GM18511 (cell line): Measurements from ENCODE around the gene IL5.
"Not testable (repeated sequence)": the region's sequence is repeated elsewhere in the genome, so short reads cannot be mapped to it uniquely, and the experiment has no call there.

ENCODE experiments used
- ATAC-seq: cut with Tn5 transposase; IDR thresholded peaks from one replicate; pipeline ENCODE4 v1.9.1; 2021; ENCODE audit warnings: mild to moderate bottlenecking, moderate library complexity; ENCODE audit not compliant: unreplicated experiment

Gene IL5

GRCh38 chr5:132530946-132531345 is 12.4 kb downstream of the IL5 start:
- no peak for ATAC-seq

DNA sequence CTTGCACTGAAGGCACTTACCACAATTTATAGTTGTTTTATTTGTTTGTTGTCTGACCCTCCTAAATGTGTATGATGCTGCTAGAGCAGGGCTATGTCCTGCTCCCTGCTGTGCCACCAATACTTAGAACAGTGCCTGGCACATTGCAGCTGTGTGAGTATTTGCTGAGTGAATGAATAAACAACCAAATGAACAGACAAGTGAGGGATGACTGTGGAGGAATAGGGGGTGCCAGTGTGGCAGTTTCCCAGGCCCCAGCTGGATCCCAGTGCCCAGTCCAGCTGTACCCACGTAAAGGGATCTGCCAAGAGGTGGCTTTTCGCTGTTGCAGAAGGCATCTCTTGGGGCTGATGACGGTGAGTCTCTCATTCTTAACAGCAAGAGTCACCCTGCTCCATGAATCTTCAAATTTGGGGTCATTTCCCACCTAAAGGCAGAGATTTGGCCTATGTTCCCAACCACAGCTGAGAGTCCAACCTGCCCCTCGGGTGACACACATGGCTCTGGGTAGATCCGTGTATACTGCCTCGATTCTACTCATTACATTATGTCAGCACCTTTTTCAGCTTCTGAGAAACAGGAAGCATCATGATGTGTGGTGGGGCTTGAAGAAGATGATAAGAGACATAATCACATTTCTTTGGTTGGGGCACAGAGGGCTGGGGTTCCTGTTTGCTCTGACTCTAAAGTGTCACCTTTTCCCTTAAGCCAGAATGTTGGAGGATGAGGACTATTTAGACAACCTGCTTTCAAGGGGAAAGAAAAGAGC is 14.3 kb downstream of the IL5 start:
- ATAC-seq, result no peak

DNA sequence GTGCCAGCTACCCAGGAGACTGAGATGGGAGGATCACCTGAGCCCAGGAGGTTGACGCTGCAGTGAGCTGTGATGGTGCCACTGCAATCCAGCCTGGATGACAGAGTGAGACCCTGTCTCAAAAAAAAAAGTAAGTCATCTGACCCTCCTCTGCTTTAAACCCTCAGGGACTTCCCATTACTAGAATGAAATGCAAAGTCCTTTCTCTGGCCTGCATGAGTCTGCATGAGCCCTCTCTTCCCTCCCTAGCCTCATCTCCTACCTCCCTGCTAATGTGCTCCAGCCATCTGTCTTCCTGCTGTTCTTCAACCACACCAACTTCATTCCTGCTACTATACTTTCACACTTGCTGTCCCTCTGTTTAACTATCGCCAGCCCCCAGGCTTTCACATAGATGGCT is 15.3 kb downstream of the IL5 start:
- no peak for ATAC-seq

- ATAC-seq, result no peak
These were observed 16.3 kb downstream of the IL5 start for GRCh38 chr5:132526974-132527564.

- ATAC-seq, result no peak
These were observed 16.9 kb downstream of the IL5 start for GRCh38 chr5:132526290-132526973.

- ATAC-seq, result peak; percentile 78
These were observed 18.0 kb downstream of the IL5 start for GRCh38 chr5:132525299-132525724.

DNA sequence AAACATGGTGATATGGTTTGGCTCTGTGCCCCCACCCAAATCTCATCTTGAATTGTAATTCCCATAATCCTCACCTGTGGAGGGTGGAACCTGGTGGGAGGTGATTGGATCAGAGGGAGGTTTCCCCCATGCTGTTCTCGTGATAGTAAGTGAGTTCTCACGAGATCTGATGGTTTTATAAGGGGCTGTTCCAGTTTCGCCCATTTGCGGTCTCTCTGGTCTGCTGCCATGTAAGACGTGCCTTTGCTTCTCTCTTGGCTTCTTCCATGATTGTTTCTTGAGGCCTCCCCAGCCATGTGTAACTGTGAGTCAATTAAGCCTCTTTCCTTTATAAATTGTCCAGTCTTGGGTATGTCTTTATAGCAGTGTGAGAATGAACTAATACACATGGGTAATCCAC is 18.4 kb downstream of the IL5 start:
- ATAC-seq, result not testable (repeated sequence)

DNA sequence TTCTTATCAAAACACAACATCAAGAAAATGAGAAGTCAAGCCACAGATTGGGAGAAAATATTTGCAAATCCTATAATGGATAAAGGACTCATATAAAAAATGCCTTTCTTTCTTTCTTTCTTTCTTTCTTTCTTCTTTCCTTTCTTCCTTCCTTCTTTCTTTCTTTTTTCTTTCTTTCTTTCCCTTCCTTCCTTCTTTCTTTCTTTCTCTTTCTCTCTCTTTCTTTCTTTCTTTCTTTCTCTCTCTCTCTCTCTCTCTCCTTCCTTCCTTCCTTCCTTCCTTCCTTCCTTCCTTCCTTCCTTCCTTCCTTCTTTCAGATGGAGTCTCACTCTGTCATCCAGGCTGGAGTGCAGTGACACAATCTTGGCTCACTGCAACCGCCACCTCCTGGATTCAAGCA is 21.3 kb downstream of the IL5 start:
- ATAC-seq, result not testable (repeated sequence)

DNA sequence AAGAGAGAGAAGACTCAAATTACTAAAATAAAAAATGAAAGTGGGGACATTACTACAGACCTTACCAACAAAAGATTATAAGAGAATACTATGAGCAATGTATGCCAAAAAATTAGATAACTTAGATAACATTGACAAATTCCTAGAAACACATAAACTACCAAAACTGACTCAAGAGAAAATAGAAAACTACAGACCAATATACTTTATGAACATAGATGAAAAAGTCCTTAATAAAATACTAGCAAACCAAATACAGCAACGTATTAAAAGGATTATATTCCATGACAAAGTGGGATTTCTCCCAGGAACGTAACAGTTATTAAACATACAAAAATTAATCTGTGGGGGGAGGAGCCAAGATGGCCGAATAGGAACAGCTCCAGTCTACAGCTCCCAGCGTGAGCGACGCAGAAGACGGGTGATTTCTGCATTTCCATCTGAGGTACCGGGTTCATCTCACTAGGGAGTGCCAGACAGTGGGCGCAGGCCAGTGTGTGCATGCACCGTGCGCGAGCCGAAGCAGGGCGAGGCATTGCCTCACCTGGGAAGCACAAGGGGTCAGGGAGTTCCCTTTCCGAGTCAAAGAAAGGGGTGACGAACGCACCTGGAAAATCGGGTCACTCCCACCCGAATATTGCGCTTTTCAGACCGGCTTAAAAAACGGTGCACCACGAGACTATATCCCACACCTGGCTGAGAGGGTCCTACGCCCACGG is 29.5 kb downstream of the IL5 start:
- ATAC-seq, result not testable (repeated sequence)

- no peak for ATAC-seq
These were observed 33.2 kb downstream of the IL5 start for GRCh38 chr5:132510076-132510475.

- ATAC-seq, result peak; percentile 56
These were observed 37.1 kb downstream of the IL5 start for GRCh38 chr5:132506094-132506692.

GRCh38 chr5:132505641-132506040 is 37.7 kb downstream of the IL5 start:
- no peak for ATAC-seq

DNA sequence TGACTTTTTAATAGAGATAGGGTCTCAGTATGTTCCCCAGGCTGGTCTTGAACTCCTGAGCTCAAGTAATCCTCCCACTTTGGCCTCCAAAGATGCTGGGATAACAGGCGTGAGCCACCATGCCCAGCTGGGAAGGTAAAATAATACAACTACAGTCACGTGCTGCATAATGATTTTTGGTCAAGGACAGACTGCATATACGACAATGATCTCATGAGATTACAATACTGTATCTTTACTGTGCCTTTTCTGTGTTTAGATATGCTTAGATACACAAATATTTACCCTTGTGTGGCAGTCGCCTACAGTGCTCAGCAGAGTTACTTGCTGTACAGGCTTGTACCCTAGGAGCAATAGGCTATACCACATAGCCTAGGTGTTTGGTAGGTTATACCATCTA is 38.6 kb downstream of the IL5 start:
- no peak for ATAC-seq

GRCh38 chr5:132503244-132503643 is 40.1 kb downstream of the IL5 start:
- no peak for ATAC-seq

- no peak for ATAC-seq
These were observed 41.1 kb downstream of the IL5 start for GRCh38 chr5:132501961-132502931.

DNA sequence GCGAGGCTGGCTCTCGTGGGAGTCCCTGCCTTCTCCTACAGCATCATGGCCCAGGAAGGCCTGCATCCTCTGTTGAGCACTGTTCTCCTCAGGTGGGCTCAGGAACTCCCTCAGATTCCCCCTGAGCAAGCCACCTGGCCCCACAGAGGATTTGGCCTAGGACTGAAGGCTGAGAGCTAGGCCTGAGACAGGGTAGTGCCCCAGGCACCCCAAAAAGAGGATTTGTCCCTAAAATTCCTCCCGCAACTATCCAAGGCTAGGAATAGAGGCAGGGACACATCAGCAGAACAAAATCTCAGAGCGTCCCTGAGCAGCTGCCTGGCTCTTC is 41.7 kb downstream of the IL5 start:
- no peak for ATAC-seq

- peak; percentile 45 for ATAC-seq
These were observed 42.2 kb downstream of the IL5 start for GRCh38 chr5:132500931-132501628.

- no peak for ATAC-seq
These were observed 42.9 kb downstream of the IL5 start for GRCh38 chr5:132500244-132500930.
